GM23338 (cell line): ENCODE measurements around the gene HMGCS2.

Source experiments
- CREB1 ChIP-seq: fragments of 250-450 bp; sonication (Bioruptor Pico); IDR thresholded peaks from 2 replicates; pipeline ENCODE4 v1.5.0; 2020; ENCODE audit warnings: low read depth, mild to moderate bottlenecking, moderate library complexity
- CTCF ChIP-seq, 2 experiments: fragments of 200-600 bp in 1 of 2; sonication (generic) in 1 of 2; conservative IDR thresholded peaks; 2 replicates each; pipeline versions ENCODE4 v1.5.1 to v1.6.1; 2016 to 2017; ENCODE audit warnings: antibody characterized with exemption in 2 of 2, low read depth in 2 of 2, mild to moderate bottlenecking in 2 of 2, moderate library complexity in 1 of 2

- no peak for TF ChIP-seq CREB1 (CRISPR knock-in tag)
- no peak for TF ChIP-seq CTCF (conservative IDR thresholded peaks at IDR 0.05; ENCODE audit: low read depth in 2 of 2)
These were observed 16.1 kb downstream of the HMGCS2 start for GRCh38 chr1:119752592-119752991.
